C4-2B (cell line): Measurements from ENCODE around the gene CETN1.

Source experiments
- ZFX ChIP-seq: fragments of 450-650 bp; IDR thresholded peaks from 2 replicates; pipeline ENCODE4 v1.6.1; 2017
- TF ChIP-seq, protein P1 (sequence below): fragments of 450-650 bp; conservative IDR thresholded peaks from 2 replicates; pipeline ENCODE4 v1.5.1; 2017; ENCODE audit warnings: mild to moderate bottlenecking

- TF ChIP-seq, protein P1, sequence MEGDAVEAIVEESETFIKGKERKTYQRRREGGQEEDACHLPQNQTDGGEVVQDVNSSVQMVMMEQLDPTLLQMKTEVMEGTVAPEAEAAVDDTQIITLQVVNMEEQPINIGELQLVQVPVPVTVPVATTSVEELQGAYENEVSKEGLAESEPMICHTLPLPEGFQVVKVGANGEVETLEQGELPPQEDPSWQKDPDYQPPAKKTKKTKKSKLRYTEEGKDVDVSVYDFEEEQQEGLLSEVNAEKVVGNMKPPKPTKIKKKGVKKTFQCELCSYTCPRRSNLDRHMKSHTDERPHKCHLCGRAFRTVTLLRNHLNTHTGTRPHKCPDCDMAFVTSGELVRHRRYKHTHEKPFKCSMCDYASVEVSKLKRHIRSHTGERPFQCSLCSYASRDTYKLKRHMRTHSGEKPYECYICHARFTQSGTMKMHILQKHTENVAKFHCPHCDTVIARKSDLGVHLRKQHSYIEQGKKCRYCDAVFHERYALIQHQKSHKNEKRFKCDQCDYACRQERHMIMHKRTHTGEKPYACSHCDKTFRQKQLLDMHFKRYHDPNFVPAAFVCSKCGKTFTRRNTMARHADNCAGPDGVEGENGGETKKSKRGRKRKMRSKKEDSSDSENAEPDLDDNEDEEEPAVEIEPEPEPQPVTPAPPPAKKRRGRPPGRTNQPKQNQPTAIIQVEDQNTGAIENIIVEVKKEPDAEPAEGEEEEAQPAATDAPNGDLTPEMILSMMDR, result no peak
- no peak for TF ChIP-seq ZFX
Measured at GRCh38 chr18:615092-615521, 34.9 kb downstream of the CETN1 start.
